ENCODE data around the gene COL4A4.

COL4A4 gene

DNA sequence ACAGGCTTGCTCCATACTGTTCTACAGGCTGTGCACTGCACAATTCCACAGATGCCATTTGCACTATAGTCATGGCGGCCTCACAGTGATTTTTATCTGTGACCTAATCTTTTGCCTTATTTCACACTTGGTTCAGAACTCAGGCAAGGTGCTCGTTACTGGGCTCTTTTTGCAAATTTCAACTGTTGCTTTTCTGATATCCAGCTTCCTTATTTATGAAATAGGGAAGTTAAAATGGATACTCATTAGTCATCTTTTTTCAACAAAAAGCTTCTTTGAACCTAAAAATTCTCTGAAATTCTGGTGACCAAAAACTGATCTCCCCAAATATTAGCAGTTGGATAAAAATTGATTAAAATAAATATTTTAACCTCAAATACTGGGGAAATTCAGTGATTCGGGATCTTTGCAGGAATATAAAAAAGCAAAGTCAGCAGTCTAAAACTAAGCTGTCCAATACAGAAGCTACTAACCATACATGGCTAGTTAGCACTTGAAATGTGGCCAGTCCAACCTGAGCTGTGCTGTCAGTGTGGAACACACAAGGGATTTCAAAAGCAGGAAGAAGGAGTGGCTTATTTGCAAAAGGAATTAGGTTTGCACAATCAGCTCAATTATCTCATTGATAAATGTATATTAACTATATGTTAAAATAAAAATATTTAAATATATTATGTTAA is 134.4 kb downstream of the COL4A4 start:
- no peak for DNase-seq (ENCODE audit: low spot score)

DNA sequence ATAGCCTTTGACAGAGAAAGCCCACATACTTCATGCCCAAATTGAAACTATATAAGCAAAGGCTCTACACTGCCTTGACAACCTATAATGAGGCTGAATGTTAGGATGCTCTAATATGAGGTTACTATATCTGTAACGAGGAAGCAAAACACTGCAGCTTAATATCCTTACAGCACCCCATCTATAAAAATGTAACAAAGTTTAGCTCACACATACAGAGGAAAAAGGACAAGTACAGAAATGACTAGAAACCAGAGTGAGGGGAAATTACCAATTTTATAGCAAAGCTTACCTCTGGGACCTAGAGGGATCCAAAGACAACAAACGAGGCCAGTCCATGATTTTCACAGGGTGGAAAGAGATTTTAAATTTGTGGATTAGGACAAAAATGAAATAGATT is 138.5 kb downstream of the COL4A4 start:
- DNase-seq (ENCODE audit: low spot score) = no peak

GRCh38 chr2:227022608-227023007 is 141.4 kb downstream of the COL4A4 start:
- DNase-seq (ENCODE audit: low spot score) = no peak

DNA sequence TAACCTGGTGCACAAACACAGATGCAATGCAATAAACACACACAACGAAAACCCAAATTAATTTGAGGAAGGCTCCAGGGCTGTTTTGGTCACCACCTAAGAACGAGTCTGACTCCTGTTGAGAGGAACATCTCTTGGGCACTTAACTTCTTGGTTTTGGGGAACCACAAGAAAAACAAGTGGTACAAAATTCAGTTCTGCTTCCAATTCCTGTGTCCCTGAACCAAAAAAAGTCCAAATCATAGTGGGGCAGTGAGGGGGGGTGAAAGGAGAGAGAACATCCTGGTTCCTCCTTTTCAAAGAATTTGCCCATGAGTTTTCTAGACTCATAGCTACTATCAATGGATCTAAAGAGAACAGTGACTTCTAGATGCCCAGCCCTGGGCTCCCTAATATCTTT is 143.6 kb downstream of the COL4A4 start:
- DNase-seq (ENCODE audit: low spot score) = no peak

DNA sequence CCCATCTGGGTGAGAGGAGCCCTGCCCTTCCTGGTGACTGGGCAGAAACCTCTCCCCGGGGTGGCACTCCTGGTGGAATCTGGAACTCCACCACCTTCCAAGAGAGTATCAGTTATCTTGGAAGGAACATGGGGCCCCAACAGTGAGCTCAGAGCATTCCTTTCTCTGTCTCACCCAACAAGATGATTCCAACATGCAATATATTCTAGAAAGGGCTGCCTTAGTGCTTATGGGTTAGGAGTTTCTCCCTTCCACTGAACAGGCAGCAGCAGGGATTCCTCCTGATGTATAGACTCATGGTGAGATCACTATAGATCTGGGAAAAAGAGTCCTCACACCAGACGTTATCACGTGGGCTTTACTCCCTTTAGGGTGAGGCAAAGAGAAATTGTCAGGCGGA is 147.1 kb downstream of the COL4A4 start:
- no peak for DNase-seq (ENCODE audit: low spot score)

GRCh38 chr2:227013881-227014280 is 150.1 kb downstream of the COL4A4 start:
- DNase-seq (ENCODE audit: low spot score) = no peak

GRCh38 chr2:227013330-227013729 is 150.7 kb downstream of the COL4A4 start:
- no peak for DNase-seq (ENCODE audit: low spot score)

GRCh38 chr2:227010433-227010832 is 153.6 kb downstream of the COL4A4 start:
- no peak for DNase-seq (ENCODE audit: low spot score)

DNA sequence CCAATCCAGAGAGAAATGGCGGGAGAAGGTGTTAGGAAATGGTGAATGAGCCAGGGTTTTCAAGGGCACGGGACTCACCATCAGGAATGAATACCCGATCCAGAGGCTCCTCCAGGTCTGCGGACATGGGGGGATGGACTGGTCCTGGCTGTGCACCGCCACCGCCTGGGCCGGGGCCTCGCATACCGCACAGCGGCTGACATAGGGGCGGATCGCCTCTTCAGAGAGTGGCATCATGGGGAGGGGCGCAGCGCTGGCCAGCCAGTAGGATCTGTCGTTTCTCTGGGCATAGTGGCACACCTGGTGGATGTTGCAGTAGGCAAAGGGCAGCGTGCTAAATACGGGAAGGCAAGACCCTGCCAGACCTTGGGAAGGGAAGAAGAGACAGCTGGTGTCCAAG is 156.1 kb downstream of the COL4A4 start:
- no peak for DNase-seq (ENCODE audit: low spot score)

GRCh38 chr2:227007148-227007547 is 156.9 kb downstream of the COL4A4 start:
- no peak for DNase-seq (ENCODE audit: low spot score)

GRCh38 chr2:227006189-227006897 is 157.7 kb downstream of the COL4A4 start:
- DNase-seq (ENCODE audit: low spot score) = no peak

DNA sequence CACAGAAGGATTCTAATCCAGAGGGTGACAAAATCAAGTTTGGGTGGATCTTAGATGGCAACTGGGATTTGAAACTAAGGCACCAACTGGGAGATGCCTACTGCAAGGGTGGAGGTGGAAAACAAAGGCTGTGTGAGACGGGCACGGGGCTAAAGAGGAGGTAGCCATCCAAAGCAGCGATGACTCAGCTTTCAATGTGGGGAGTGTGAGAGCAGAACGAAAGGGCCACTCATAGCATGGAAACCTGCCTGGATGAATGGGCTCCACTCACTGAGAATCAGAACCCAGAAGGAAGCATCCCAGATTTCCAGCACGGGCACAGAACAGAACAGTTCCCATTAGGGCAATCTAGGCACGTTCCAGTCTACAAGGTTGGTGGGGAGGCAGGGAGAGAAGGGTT is 159.5 kb downstream of the COL4A4 start:
- DNase-seq (ENCODE audit: low spot score) = no peak

DNA sequence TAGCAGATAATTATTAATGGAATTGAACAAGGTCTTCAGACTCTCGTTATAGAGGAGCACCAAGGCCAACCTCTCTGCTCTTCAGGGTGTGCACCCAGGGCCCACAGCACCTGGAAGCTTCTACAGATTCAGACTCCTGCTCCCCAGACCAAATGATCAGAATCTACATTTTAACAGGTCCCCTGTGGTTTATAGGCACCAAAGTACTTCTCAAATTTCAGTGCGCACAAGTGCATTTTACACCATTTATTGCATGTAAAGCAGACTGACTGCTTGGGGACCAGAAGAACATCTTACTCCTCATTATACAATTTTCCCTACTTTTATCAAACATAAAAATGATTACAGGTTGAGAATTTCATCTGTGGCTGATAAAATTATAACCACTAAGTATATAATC is 163.9 kb downstream of the COL4A4 start:
- DNase-seq (ENCODE audit: low spot score) = no peak

- no peak for DNase-seq (ENCODE audit: low spot score)
Measured at GRCh38 chr2:226999661-227000060, 164.3 kb downstream of the COL4A4 start.

DNA sequence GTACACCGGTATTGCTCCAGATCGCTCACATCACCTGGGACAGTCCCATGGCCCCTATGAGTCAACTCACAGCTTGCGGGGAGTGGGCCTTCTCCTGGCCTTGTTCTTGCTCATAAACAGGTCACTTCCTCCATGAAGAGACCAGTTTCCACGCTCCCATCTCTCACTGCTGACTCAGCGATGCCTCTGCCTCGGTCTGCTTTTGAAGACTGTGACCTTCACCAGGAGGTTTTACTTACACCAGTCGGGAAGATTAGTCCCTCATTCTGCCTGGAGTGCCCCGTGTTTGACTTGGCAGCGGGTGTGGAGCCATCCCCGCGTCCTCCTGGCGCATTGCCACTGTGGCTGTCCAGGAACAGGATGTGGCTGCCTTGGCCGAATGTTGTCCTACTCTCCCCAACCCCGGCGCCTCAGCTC is 168.4 kb downstream of the COL4A4 start:
- DNase-seq (ENCODE audit: low spot score) = peak; percentile 20

DNA sequence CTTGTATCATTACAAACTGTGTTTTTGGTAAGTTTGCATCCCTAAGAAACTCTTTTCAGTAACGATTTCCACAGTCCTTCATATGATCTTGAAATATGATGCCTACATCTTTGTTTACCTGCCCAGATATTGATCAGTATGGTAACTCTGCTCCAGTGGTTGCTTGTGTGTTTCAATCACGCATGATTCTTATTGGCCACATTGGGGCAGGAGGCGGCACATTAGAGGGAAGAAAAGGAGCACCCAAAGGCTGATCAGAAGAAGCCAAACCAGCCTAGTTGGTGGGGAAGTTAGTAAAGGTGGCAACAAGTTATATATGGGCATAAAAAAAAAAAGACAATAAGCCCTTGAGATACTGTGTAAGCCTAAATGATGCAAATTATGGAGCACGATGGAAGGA is 169.2 kb downstream of the COL4A4 start:
- no peak for DNase-seq (ENCODE audit: low spot score)

GRCh38 chr2:226993171-226993570 is 170.8 kb downstream of the COL4A4 start:
- DNase-seq (ENCODE audit: low spot score) = no peak

GRCh38 chr2:226991663-226992062 is 172.3 kb downstream of the COL4A4 start:
- DNase-seq (ENCODE audit: low spot score) = no peak

GRCh38 chr2:226985583-226985946 is 178.4 kb downstream of the COL4A4 start:
- no peak for DNase-seq (ENCODE audit: low spot score)

GRCh38 chr2:226984750-226985582 is 179.0 kb downstream of the COL4A4 start:
- DNase-seq (ENCODE audit: low spot score) = peak; percentile 53

DNA sequence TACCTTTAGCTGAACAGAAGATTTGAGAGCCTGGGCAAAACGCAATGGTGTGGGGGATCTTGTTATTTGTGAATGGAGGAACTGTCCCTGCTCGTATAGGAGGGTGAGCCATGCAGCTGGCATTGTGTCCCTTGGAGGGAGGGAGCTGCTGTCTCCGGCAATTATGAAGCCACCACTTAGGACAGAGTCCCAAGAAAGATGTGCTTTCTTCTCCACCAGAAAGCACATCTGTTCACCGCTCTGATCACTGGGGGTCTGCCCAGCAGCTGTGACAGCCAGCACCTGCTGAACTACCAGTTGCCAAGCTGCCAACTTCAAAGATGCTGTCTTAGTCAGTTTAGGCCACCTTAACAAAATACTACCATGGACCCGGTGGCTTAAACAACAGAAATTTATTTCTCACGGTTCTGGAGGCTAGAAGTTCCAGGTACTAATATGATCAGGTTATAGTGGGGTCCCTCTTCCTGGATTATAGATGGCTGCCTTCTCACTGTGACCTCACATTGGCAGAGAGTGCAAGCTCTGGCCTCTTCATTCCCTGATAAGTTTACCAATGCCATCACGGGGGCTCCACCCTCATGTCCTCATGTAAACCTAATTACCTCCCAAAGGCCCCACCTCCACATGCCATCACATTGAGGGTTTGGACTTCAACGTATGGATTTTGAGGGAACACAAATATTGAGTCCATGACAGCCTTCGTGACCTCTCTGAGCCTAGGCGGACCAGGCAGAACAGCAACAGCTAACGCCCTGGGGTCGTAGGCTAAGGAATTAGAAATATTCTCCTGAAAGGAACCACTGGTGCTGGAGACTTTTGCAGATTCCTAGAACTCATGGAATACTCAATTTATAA is 179.9 kb downstream of the COL4A4 start:
- DNase-seq (ENCODE audit: low spot score) = no peak

DNA sequence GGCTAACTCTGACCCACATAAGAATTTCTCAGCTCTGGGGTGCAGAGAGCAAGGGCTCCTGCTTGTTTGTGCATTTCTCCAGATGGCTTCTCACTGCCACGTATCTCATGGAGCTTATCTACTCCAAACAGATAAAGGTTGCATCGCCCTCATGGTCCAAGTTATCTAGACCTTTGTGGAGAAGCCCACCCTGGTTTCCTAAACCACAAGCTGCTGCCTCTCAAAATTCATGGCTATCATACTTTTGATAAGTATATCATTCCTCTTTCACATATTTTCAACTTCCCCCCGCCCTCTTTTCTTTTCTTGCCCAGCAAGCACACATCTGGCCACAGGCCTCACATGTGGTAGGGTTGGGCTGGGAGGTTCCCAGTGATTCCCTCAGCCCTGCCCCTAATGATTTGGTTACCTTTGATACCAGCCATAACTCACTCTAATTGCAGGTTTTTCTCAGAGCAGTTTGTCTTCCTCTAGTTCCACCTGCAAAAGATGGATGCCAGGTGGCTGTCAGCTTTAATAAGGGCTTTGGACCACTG is 182.1 kb downstream of the COL4A4 start:
- no peak for DNase-seq (ENCODE audit: low spot score)
